CD4-positive, alpha-beta T cell treated with Interleukin-6 at 100 ng/mL for 8 hours (primary cell): ENCODE measurements around the gene GOSR2.
"Not testable (repeated sequence)": the region's sequence is repeated elsewhere in the genome, so short reads cannot be mapped to it uniquely, and the experiment has no call there.

Experiments used
- DNase-seq: peaks from one replicate; pipeline ENCODE4 v3.0.0-alpha.2; 2020; ENCODE audit warnings: mixed read lengths, low spot score

GOSR2 gene

GRCh38 chr17:46894024-46894423, 28.9 kb upstream of the GOSR2 start:
- no peak for DNase-seq

- DNase-seq = no peak
Observed at GRCh38 chr17:46894476-46895151, 28.3 kb upstream of the GOSR2 start.

- no peak for DNase-seq
Observed at GRCh38 chr17:46895171-46895570, 27.8 kb upstream of the GOSR2 start.

GRCh38 chr17:46896991-46897390, 26.0 kb upstream of the GOSR2 start:
- DNase-seq = no peak

- DNase-seq = no peak
Observed at GRCh38 chr17:46898364-46898763, 24.6 kb upstream of the GOSR2 start.

GRCh38 chr17:46898860-46899259, 24.1 kb upstream of the GOSR2 start:
- DNase-seq = no peak

GRCh38 chr17:46901291-46901690, 21.7 kb upstream of the GOSR2 start:
- DNase-seq = no peak

- no peak for DNase-seq
Observed at GRCh38 chr17:46903762-46904672, 18.9 kb upstream of the GOSR2 start.

- DNase-seq = no peak
Observed at GRCh38 chr17:46908068-46908737, 14.8 kb upstream of the GOSR2 start.

GRCh38 chr17:46910179-46910927, 12.6 kb upstream of the GOSR2 start:
- no peak for DNase-seq

GRCh38 chr17:46911311-46911710, 11.6 kb upstream of the GOSR2 start:
- DNase-seq = no peak

- DNase-seq = no peak
Observed at GRCh38 chr17:46915596-46915995, 7.4 kb upstream of the GOSR2 start.

- no peak for DNase-seq
Observed at GRCh38 chr17:46916211-46916610, 6.7 kb upstream of the GOSR2 start.

- DNase-seq = no peak
Observed at GRCh38 chr17:46916623-46917022, 6.3 kb upstream of the GOSR2 start.

GRCh38 chr17:46917041-46917440, 5.9 kb upstream of the GOSR2 start:
- DNase-seq = no peak

- no peak for DNase-seq
Observed at GRCh38 chr17:46917516-46917915, 5.4 kb upstream of the GOSR2 start.

- DNase-seq = not testable (repeated sequence)
Observed at GRCh38 chr17:46921962-46922361, 998 bp upstream of the GOSR2 start.

- no peak for DNase-seq
Observed at GRCh38 chr17:46922487-46922803, 515 bp upstream of the GOSR2 start.

- no peak for DNase-seq
Observed at GRCh38 chr17:46925185-46925868, 2.4 kb downstream of the GOSR2 start.

GRCh38 chr17:46928467-46929261, 5.7 kb downstream of the GOSR2 start:
- DNase-seq = no peak

GRCh38 chr17:46929413-46929812, 6.5 kb downstream of the GOSR2 start:
- no peak for DNase-seq
